Skin of body (tissue), 2 donors: ENCODE measurements around the gene CEP78. TPM values are rescaled to one million over a fixed set of nuclear protein-coding genes. Genes with fewer than 3 reads are reported as not detected.
"Not testable (repeated sequence)": the region's sequence is repeated elsewhere in the genome, so short reads cannot be mapped to it uniquely, and the experiment has no call there.

Experiments used
- DNase-seq: peaks from one replicate; lab custom pipeline; 2025; lab: John Stamatoyannopoulos, UW
- total RNA-seq: library from RNA; depleted of rRNA; stranded (reverse); fragments of >200 nt; gene quantifications from one replicate; pipeline ENCODE4 v1.2.3, GENCODE V29; 2014

The CEP78 gene, protein sequence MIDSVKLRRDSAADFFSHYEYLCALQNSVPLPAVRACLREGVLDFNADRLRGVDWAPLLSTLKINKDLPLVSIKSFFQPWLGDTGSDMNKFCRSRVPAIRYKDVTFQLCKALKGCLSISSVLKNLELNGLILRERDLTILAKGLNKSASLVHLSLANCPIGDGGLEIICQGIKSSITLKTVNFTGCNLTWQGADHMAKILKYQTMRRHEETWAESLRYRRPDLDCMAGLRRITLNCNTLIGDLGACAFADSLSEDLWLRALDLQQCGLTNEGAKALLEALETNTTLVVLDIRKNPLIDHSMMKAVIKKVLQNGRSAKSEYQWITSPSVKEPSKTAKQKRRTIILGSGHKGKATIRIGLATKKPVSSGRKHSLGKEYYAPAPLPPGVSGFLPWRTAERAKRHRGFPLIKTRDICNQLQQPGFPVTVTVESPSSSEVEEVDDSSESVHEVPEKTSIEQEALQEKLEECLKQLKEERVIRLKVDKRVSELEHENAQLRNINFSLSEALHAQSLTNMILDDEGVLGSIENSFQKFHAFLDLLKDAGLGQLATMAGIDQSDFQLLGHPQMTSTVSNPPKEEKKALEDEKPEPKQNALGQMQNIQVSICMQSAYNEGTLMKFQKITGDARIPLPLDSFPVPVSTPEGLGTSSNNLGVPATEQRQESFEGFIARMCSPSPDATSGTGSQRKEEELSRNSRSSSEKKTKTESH
- total RNA-seq, result 22.7 TPM

GRCh38 chr9:78235762-78236550, at the start of gene CEP78:
Gene CEP78, plus strand, starts transcription at chr9:78236075. Its CDS starts 276 bp downstream, at chr9:78236351.
- DNase-seq, result peak; percentile 86

- no peak for DNase-seq
Observed at GRCh38 chr9:78187763-78188484, 48.0 kb upstream of the CEP78 start.

DNA sequence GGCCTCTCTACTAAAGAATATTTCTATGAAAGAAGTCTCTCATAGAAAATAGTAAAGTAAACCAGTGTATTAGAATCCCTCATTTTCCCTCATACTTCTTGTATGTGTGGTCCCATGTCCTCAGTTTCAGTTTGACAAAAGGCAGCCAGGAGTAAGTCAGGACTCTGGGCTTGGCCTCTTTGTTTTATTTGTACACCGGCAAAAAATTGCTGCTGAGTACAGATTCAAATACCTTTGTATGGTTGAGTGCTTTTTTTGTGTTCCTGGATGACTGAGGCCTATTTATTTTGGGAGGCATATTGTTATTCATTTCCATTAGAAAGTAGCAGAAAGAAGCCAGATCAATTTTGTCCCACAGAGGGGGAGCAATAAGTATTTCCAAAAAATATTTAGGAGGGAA, 47.3 kb upstream of the CEP78 start:
- no peak for DNase-seq

DNA sequence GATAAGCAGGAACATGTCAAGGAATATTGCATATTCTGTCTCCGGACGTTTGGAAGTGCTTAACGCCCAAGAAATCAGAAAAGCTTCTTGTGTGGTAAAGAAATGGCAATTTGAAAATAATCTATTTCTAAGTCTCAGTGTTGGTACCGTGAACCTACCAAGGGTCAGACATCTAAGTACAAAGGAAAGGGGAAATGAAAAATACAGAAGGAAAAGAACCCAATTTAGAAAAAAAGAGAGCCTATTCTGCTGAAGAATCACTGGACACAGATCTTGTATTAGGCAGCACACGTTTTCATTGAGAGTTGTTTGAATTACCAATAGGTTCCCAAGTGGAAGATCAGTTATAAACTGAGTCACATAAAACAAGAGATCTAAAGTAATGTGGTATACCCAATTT, 46.9 kb upstream of the CEP78 start:
- DNase-seq, result no peak

- DNase-seq, result no peak
Observed at GRCh38 chr9:78189461-78189860, 46.4 kb upstream of the CEP78 start.

DNA sequence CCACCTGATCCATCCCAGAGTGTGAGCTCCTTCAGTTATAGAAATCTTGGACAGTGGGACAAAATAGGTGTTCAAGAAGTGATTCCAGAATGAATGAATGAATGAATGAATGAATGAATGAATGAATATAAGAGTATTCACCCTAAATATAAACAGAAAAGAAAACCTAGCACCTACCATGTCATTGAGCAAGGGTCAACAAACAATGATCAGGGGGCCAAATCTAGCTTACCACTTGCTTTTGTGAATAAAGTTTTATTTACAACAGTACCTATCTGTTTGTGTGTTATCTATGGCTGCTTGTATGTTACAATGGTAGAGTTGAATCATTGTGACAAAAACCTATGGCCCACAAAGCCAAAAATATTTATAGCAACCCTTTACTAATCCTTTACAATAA, 43.9 kb upstream of the CEP78 start:
- DNase-seq, result no peak

DNA sequence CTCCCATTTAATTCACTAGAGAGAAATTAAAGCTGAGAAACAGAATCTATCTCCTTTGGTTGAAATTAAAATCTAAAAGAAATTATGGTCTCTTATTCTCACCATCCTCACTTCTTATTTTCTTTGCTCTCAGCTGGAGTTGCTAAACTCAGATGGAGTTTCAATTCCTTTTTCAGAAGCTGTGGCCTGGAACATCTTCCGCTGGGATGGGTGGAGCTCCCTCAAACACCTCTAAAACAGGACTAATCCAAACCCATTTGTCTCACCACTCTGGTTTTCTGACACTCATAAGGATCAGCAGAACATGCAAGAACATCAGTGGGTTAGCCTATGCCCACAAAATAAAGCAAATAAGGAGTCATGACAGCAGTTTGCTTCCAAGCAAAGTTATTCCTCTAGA, 39.6 kb upstream of the CEP78 start:
- no peak for DNase-seq

- DNase-seq, result not testable (repeated sequence)
Observed at GRCh38 chr9:78201158-78201777, 34.6 kb upstream of the CEP78 start.

DNA sequence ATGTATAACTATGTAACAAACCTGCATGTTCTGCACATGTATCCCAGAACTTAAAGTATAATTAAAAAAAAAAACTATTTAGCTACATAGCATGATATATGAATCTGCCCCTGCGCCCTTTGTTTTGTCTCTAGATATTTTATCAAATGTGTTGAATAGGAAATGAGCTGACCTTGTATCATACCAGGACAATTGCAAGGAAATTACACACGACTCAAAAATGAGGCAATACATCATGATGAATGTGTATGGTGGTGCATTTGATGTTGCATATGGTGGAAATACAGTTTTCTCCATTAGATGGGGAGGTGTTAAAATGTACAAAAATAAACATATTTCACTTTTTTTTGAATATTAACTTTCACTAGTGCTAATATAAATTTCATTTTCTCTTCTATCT, 28.6 kb upstream of the CEP78 start:
- no peak for DNase-seq

- DNase-seq, result no peak
Observed at GRCh38 chr9:78207901-78208300, 28.0 kb upstream of the CEP78 start.

- no peak for DNase-seq
Observed at GRCh38 chr9:78209127-78209526, 26.7 kb upstream of the CEP78 start.

DNA sequence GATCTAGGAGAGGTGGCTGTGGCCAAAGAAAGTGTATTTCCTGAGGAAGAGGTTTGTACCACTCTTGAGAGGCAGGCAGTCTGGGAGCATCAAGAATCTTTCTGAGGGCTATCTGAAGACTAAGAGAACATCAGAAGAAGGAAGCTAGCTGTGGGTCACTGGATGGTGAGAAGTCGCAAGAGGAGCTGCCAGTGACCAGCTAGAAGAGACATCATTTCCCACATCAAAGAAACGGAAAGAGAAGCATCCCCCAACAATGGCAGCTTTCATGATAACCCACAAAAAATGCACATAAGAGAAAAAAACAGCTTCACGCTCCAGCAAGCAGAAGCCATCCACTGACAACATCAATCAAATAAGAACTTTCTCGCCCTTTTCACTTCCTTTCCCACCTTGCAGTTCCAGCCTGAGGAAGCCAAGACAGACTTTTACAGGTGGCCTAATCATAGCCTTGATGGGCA, 25.0 kb upstream of the CEP78 start:
- DNase-seq, result no peak

GRCh38 chr9:78212868-78213267, 23.0 kb upstream of the CEP78 start:
- DNase-seq, result no peak

DNA sequence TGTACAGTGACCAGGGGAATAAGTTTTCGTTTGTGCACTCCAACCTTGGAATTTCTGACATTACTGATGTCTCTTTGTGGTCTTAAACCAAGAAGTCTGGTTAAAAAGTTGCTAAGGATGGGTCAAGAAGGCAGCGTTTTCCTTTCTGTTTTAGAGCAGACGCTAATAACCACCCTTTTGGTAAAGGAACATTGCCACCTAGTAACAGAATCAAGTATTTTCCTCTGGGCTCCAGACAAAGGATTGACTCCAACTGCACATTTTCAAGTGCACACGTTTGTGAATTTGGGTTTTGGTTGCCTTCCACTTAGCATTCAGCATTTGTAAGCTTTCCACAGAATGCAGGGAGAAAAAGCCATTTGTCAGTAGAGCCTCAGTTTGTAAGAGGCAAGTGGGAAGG, 22.2 kb upstream of the CEP78 start:
- peak; percentile 23 for DNase-seq

DNA sequence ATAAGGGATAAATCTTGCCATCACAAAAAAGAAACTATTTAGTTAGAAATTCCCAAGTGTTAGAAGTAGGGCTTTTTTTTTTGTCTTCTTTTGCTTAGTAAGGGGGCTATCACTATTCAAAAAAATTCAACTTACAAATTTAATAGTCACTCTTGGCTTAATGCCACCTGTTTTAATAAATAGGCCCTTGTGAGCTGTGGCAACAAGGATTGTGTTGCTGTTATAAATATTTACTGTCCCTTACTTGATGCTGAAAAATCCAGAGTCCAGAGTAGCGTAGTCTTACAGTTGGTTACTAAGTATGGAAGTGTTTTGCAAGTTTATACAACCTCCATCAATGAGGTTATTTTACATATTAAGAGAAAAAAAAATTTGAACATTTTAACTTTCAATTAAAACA, 21.4 kb upstream of the CEP78 start:
- DNase-seq, result no peak

GRCh38 chr9:78215706-78216105, 20.2 kb upstream of the CEP78 start:
- no peak for DNase-seq

- DNase-seq, result no peak
Observed at GRCh38 chr9:78218890-78219289, 17.0 kb upstream of the CEP78 start.

GRCh38 chr9:78221425-78221824, 14.4 kb upstream of the CEP78 start:
- DNase-seq, result no peak

- DNase-seq, result not testable (repeated sequence)
Observed at GRCh38 chr9:78221841-78222240, 14.0 kb upstream of the CEP78 start.

GRCh38 chr9:78230761-78231160, 5.1 kb upstream of the CEP78 start:
- DNase-seq, result no peak

DNA sequence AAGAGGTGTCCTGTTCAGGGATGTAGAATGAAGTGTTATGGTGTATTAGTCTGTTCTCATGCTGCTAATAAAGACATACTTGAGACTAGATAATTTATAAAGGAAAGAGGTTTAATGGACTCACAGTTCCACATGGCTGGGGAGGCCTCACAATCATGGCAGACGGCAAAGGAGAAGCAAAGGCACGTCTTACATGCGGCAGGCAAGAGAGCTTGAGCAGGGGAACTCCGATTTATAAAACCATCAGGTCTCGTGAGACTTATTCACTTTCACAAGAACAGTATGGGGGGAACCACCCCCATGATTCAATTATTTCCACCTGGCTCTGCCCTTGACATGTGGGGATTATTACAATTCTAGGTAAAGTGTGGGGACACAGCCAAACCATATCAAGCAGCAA, 3.4 kb upstream of the CEP78 start:
- DNase-seq, result not testable (repeated sequence)
